ENCODE data around the gene MYO6. TPM values are rescaled to one million over a fixed set of nuclear protein-coding genes. Genes with fewer than 3 reads are reported as not detected.

Gene MYO6
- total RNA-seq, 1 donor, result 16.4 TPM

DNA sequence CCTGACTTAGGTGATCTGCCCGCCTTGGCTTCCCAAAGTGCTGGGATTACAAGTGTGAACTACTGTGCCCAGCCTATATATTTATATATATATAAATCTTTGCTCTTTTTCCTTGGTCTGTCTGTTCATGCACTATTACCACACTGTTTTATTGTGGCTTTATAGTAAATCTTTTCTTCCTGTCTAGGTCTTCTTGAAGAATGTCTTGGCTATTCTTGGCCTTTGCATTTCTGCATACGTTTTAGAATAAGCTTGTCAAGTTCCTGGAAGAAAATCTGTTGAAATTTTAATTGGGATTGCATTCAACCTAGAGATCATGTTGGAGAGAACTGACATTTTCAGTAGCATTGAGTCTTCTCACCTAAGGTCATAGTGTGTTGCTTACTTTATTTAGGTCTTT is 37.1 kb downstream of the MYO6 start:
- H3K4me3 ChIP-seq (ENCODE audit: low read depth, low read length), result no peak overlapping the region
- TF ChIP-seq, protein P1, sequence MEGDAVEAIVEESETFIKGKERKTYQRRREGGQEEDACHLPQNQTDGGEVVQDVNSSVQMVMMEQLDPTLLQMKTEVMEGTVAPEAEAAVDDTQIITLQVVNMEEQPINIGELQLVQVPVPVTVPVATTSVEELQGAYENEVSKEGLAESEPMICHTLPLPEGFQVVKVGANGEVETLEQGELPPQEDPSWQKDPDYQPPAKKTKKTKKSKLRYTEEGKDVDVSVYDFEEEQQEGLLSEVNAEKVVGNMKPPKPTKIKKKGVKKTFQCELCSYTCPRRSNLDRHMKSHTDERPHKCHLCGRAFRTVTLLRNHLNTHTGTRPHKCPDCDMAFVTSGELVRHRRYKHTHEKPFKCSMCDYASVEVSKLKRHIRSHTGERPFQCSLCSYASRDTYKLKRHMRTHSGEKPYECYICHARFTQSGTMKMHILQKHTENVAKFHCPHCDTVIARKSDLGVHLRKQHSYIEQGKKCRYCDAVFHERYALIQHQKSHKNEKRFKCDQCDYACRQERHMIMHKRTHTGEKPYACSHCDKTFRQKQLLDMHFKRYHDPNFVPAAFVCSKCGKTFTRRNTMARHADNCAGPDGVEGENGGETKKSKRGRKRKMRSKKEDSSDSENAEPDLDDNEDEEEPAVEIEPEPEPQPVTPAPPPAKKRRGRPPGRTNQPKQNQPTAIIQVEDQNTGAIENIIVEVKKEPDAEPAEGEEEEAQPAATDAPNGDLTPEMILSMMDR (IDR thresholded peaks at IDR 0.05; ENCODE audit: insufficient read depth, low read length), result no peak
- DNase-seq (ENCODE audit: low read depth), result no peak

DNA sequence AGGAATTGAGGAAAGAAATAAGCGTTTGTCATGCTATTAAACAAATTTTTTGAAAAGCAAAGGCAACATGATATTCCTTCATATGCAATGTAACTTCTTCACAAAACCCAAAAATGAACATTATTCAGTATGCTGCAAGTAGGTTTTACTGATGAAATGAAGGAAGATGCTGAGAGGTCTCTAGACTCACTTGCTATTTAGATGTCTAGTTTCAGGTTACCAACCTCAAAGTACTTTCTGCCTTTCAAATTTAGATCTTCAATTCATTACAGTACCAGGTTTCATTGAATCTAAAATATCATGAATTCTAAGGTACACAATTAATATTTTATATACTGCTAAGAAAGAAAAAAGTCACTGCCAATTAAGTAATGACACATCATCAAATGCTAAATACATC is 39.9 kb downstream of the MYO6 start:
- TF ChIP-seq, protein P1 (IDR thresholded peaks at IDR 0.05; ENCODE audit: insufficient read depth, low read length), result no peak
- H3K4me3 ChIP-seq (ENCODE audit: low read depth, low read length), result no peak overlapping the region
- no peak for DNase-seq (ENCODE audit: low read depth)

GRCh38 chr6:75791881-75792280 is 42.8 kb downstream of the MYO6 start:
- TF ChIP-seq, protein P1 (IDR thresholded peaks at IDR 0.05; ENCODE audit: insufficient read depth, low read length), result no peak
- no peak for DNase-seq (ENCODE audit: low read depth)
- no peak overlapping the region for H3K4me3 ChIP-seq (ENCODE audit: low read depth, low read length)

GRCh38 chr6:75794351-75794846 is 45.4 kb downstream of the MYO6 start:
- TF ChIP-seq, protein P1 (IDR thresholded peaks at IDR 0.05; ENCODE audit: insufficient read depth, low read length), result no peak

DNA sequence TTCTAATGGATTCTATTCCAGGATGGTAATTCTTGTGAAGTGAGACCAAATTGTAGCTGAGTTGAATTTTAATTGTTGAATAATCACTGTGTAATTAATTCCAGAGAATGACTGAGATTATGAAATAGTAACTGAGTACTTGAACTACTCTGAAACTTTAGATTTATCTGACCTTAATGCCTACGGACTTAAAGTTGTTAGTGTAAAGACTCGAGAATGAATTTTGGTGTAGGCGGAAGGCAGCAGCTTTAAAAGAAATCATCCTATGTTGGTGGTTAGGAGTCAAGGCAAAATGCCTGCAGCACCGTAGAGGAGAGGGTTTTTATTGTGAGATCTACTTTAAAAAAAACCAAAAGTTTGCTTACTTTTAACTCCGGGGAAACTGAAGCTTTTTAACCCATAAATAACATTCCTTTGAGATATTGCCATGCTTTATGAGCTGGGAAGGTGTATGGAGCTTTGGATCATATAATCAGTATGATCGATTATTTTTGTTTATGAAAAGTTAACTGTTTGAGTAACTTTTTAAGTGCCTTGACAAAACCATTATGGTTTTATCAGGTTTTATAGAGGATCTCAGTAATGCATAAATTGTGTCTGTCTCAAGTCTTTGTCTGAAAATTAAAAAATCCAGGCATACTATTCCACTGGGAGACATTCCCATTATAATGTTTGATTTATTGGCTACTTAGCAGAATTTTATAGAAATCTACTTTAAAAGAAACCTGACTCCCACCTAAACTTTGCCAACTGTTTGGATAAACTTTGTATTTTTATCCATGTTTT is 46.1 kb downstream of the MYO6 start:
- DNase-seq (ENCODE audit: low read depth), result no peak
- TF ChIP-seq, protein P1 (IDR thresholded peaks at IDR 0.05; ENCODE audit: insufficient read depth, low read length), result no peak
- H3K4me3 ChIP-seq (ENCODE audit: low read depth, low read length), result no peak overlapping the region

More at GRCh38 chr6:75794351-75794846, 45.4 kb downstream of the MYO6 start:
- no peak overlapping the region for H3K4me3 ChIP-seq (ENCODE audit: low read depth, low read length)
- DNase-seq (ENCODE audit: low read depth), result no peak

DNA sequence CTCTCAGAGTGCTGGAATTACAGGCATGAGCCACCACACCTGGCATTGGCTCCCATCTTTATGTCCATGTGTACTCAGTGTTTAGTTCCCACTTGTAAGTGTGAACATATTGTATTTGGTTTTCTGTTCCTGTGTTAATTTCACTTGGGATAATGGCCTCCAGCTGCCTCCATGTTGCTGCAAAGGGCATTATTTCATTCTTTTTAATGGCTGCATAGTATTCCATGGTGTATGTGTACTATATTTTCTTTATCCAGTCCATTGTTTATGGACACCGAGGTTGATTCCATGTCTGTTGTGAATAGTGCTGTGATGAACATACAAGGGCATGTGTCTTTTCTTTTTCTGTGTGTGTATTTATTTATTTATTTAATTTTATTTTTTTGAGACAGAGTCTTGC is 47.7 kb downstream of the MYO6 start:
- no peak overlapping the region for H3K4me3 ChIP-seq (ENCODE audit: low read depth, low read length)
- TF ChIP-seq, protein P1 (IDR thresholded peaks at IDR 0.05; ENCODE audit: insufficient read depth, low read length), result no peak

More for the DNA sequence above, 47.7 kb downstream of the MYO6 start:
- no peak for DNase-seq (ENCODE audit: low read depth)

Measured in fibroblast of the aortic adventitia (primary cell).